H1 (cell line): ENCODE results near the gene MMP24.

Experiments used
- CHD1 ChIP-seq: IDR thresholded peaks from 2 replicates; pipeline ENCODE4 v1.6.1; 2012; ENCODE audit warnings: low read depth, low read length, improper control_type of control experiment
- CREB1 ChIP-seq: IDR thresholded peaks from 2 replicates; pipeline ENCODE4 v1.6.1; 2012; ENCODE audit warnings: inconsistent platforms
- CTCF ChIP-seq, 3 experiments: IDR thresholded peaks; 1 replicate in 2 of 3; 2 replicates in 1 of 3; pipeline versions ENCODE4 v1.5.1 to v1.6.1; 2011; ENCODE audit warnings: low read length in 3 of 3, mild to moderate bottlenecking in 3 of 3, inconsistent platforms in 2 of 3, low read depth in 1 of 3, moderate library complexity in 1 of 3; ENCODE audit not compliant: insufficient read depth in 1 of 3; ENCODE audit errors: control extremely low read depth in 1 of 3
- EP300 ChIP-seq, 2 experiments: IDR thresholded peaks; 1 replicate in 1 of 2; 2 replicates in 1 of 2; pipeline ENCODE4 v1.6.1; 2011 to 2012; ENCODE audit warnings: low read depth in 2 of 2, low read length in 2 of 2, mild to moderate bottlenecking in 2 of 2, borderline replicate concordance in 1 of 2, inconsistent platforms in 1 of 2, moderate library complexity in 1 of 2
- EZH2 ChIP-seq: fragments of 200-600 bp; sonication (generic); IDR thresholded peaks from 2 replicates; pipeline ENCODE4 v1.7.1; 2012; ENCODE audit warnings: low read depth, mild to moderate bottlenecking, moderate library complexity, low read length, inconsistent platforms; ENCODE audit not compliant: severe bottlenecking
- JUND ChIP-seq: IDR thresholded peaks from 2 replicates; pipeline ENCODE4 v1.6.1; 2011; ENCODE audit warnings: mild to moderate bottlenecking, improper control_type of control experiment, low read length
- MAX ChIP-seq: IDR thresholded peaks from 2 replicates; pipeline ENCODE4 v1.6.1; 2012; ENCODE audit warnings: inconsistent platforms
- POLR2A ChIP-seq, 2 experiments: IDR thresholded peaks; 1 replicate in 1 of 2; 2 replicates in 1 of 2; pipeline ENCODE4 v1.6.1; 2011; ENCODE audit warnings: low read depth in 2 of 2, low read length in 2 of 2, mild to moderate bottlenecking in 2 of 2; ENCODE audit errors: control extremely low read depth in 1 of 2
- TAF1 ChIP-seq: IDR thresholded peaks from 2 replicates; pipeline ENCODE4 v1.6.1; 2011; ENCODE audit warnings: mild to moderate bottlenecking, low read depth, low read length
- TBP ChIP-seq: IDR thresholded peaks from 2 replicates; pipeline ENCODE4 v1.6.1; 2011; ENCODE audit warnings: low read depth, low read length, improper control_type of control experiment
- YY1 ChIP-seq: IDR thresholded peaks from 2 replicates; pipeline ENCODE4 v1.6.1; 2011; ENCODE audit warnings: low read depth, mild to moderate bottlenecking, low read length

GRCh38 chr20:35271904-35272303 lies 45.4 kb downstream of the MMP24 start:
- TF ChIP-seq YY1, result no peak
- TF ChIP-seq CTCF (IDR thresholded peaks at IDR 0.05; ENCODE audit: control extremely low read depth in 1 of 3, insufficient read depth in 1 of 3, low read depth in 1 of 3, low read length in 3 of 3), result no peak
- no peak for TF ChIP-seq CHD1
- no peak for TF ChIP-seq EP300 (IDR thresholded peaks at IDR 0.05; ENCODE audit: borderline replicate concordance in 1 of 2, low read depth in 2 of 2, low read length in 2 of 2)
- TF ChIP-seq POLR2A (IDR thresholded peaks at IDR 0.05; ENCODE audit: control extremely low read depth in 1 of 2, low read depth in 2 of 2, low read length in 2 of 2), result no peak
- TF ChIP-seq JUND, result no peak
- TF ChIP-seq TBP, result no peak
- TF ChIP-seq TAF1, result no peak
- TF ChIP-seq CREB1, result no peak
- TF ChIP-seq MAX, result no peak
- no peak for TF ChIP-seq EZH2
